Measurements from ENCODE around the gene ADGRB2. TPM values are rescaled to one million over a fixed set of nuclear protein-coding genes. Genes with fewer than 3 reads are reported as not detected.

ADGRB2 gene
- total RNA-seq, 1 donor from 2014 or later: 21.5 TPM

- H3K9me3 Mint-ChIP-seq: no peaks in the 10 kb centered on the region
- H3K36me3 Mint-ChIP-seq: no peaks in the 10 kb centered on the region
- H3K4me3 Mint-ChIP-seq: no peak overlapping the region
- no peak for TF ChIP-seq CTCF (IDR thresholded peaks at IDR 0.05; ENCODE audit: unreplicated experiment)
- H3K4me1 Mint-ChIP-seq: peaks cover 5% of the 10 kb centered on the region
- H3K27ac Mint-ChIP-seq: no peak overlapping the region
- DNase-seq (ENCODE audit: low spot score in 2 of 2, unreplicated experiment in 2 of 2): peak; percentile 77 to 91
- H3K27me3 Mint-ChIP-seq (ENCODE audit: low read depth): peaks cover 9% of the 10 kb centered on the region
These were observed 40.2 kb downstream of the ADGRB2 start for GRCh38 chr1:31723828-31724359.

GRCh38 chr1:31718327-31718897 is 45.7 kb downstream of the ADGRB2 start:
- TF ChIP-seq CTCF (IDR thresholded peaks at IDR 0.05; ENCODE audit: unreplicated experiment): no peak
- H3K4me1 Mint-ChIP-seq: peaks cover 41% of the 10 kb centered on the region
- no peak overlapping the region for H3K4me3 Mint-ChIP-seq
- H3K27ac Mint-ChIP-seq: no peak overlapping the region
- peaks cover 17% of the 10 kb centered on the region for H3K27me3 Mint-ChIP-seq (ENCODE audit: low read depth)
- H3K9me3 Mint-ChIP-seq: no peaks in the 10 kb centered on the region
- DNase-seq (ENCODE audit: low spot score in 2 of 2, unreplicated experiment in 2 of 2): no peak
- no peaks in the 10 kb centered on the region for H3K36me3 Mint-ChIP-seq

- Mint-ChIP-seq H3K9me3 (no peaks in the 10 kb centered on the region), H3K27ac (no peak overlapping the region), H3K27me3 (ENCODE audit: low read depth) (peaks cover 14% of the 10 kb centered on the region), H3K36me3 (no peaks in the 10 kb centered on the region), H3K4me3 (no peak overlapping the region), H3K4me1 (peaks cover 51% of the 10 kb centered on the region)
- no peak for DNase-seq (ENCODE audit: low spot score in 2 of 2, unreplicated experiment in 2 of 2)
- no peak for TF ChIP-seq CTCF (IDR thresholded peaks at IDR 0.05; ENCODE audit: unreplicated experiment)
These were observed 46.8 kb downstream of the ADGRB2 start for GRCh38 chr1:31717341-31717740.

- H3K27ac Mint-ChIP-seq: peak overlapping the region; percentile 47
- peak; percentile 28 for TF ChIP-seq CTCF (IDR thresholded peaks at IDR 0.05; ENCODE audit: unreplicated experiment)
- peaks cover 62% of the 10 kb centered on the region for H3K4me1 Mint-ChIP-seq
- H3K9me3 Mint-ChIP-seq: no peaks in the 10 kb centered on the region
- DNase-seq (ENCODE audit: low spot score in 2 of 2, unreplicated experiment in 2 of 2): no peak
- peaks cover 9% of the 10 kb centered on the region for H3K27me3 Mint-ChIP-seq (ENCODE audit: low read depth)
- no peaks in the 10 kb centered on the region for H3K36me3 Mint-ChIP-seq
- peak overlapping the region; percentile 75 for H3K4me3 Mint-ChIP-seq
These were observed 48.3 kb downstream of the ADGRB2 start for GRCh38 chr1:31715873-31716220.

- peak overlapping the region; percentile 95 for H3K27ac Mint-ChIP-seq
- H3K4me3 Mint-ChIP-seq: peak overlapping the region; percentile 75
- H3K36me3 Mint-ChIP-seq: no peaks in the 10 kb centered on the region
- H3K4me1 Mint-ChIP-seq: peaks cover 64% of the 10 kb centered on the region
- TF ChIP-seq CTCF (IDR thresholded peaks at IDR 0.05; ENCODE audit: unreplicated experiment): peak; percentile 77
- no peaks in the 10 kb centered on the region for H3K9me3 Mint-ChIP-seq
- DNase-seq (ENCODE audit: low spot score in 2 of 2, unreplicated experiment in 2 of 2): peak; percentile 65 to 82
- H3K27me3 Mint-ChIP-seq (ENCODE audit: low read depth): peaks cover 9% of the 10 kb centered on the region
These were observed 48.9 kb downstream of the ADGRB2 start for GRCh38 chr1:31715087-31715872.

All from mesothelial cell of epicardium (in vitro differentiated cells).